ENCODE data around the gene ARVCF.

Gene ARVCF

GRCh38 chr22:19992921-19993355 lies 23.7 kb downstream of the ARVCF start:
- Histone ChIP-seq H3K36me3 (ENCODE audit: control insufficient read depth in 1 of 2, insufficient read depth in 2 of 2, low read length in 2 of 2) (no peaks in the 10 kb centered on the region), H3K9me3 (ENCODE audit: insufficient read depth, low read depth, low read length) (peaks cover 2% of the 10 kb centered on the region), H4K91ac (ENCODE audit: low read depth, low read length) (no peak overlapping the region), H2BK120ac (ENCODE audit: insufficient read depth, low read length, poor library complexity) (no peak overlapping the region), H3K9ac (ENCODE audit: low read length) (no peak overlapping the region), H3K4me3 (ENCODE audit: low read depth, low read length) (no peak overlapping the region), H3K27ac (ENCODE audit: low read depth, low read length) (no peak overlapping the region), H2AFZ (ENCODE audit: insufficient read depth, low read length, poor library complexity) (no peak overlapping the region), H3K4ac (ENCODE audit: low read depth, low read length) (no peak overlapping the region), H3K4me2 (ENCODE audit: low read length) (no peak overlapping the region), H4K8ac (ENCODE audit: low read depth, low read length) (no peak overlapping the region), H4K12ac (ENCODE audit: low read depth, low read length) (no peak overlapping the region), H3K79me1 (ENCODE audit: low read length) (no peaks in the 10 kb centered on the region), H3K23ac (ENCODE audit: low read length) (no peak overlapping the region), H3K4me1 (ENCODE audit: control insufficient read depth in 1 of 2, insufficient read depth in 2 of 2, low read length in 2 of 2) (no peaks in the 10 kb centered on the region), H3K79me2 (ENCODE audit: control insufficient read depth, insufficient read depth, low read length, poor library complexity) (no peaks in the 10 kb centered on the region), H2AK5ac (ENCODE audit: low read length) (no peak overlapping the region), H2BK5ac (ENCODE audit: low read depth, low read length, poor library complexity) (no peak overlapping the region), H3K14ac (ENCODE audit: low read length) (no peak overlapping the region), H3K27me3 (ENCODE audit: insufficient read depth, low read length) (no peaks in the 10 kb centered on the region), H3K18ac (ENCODE audit: low read length) (no peak overlapping the region), H2BK12ac (ENCODE audit: low read length) (no peak overlapping the region)
- no CpG with 5 or more reads among the region's 6 CpGs for WGBS (ENCODE audit: extremely low coverage, insufficient coverage, insufficient read length)
- DNase-seq: peak in 1 of 2 donors; percentile 35

- Histone ChIP-seq H4K12ac (ENCODE audit: low read depth, low read length) (no peak overlapping the region), H4K8ac (ENCODE audit: low read depth, low read length) (no peak overlapping the region), H3K79me1 (ENCODE audit: low read length) (no peaks in the 10 kb centered on the region), H2AK5ac (ENCODE audit: low read length) (no peak overlapping the region), H3K27me3 (ENCODE audit: insufficient read depth, low read length) (no peaks in the 10 kb centered on the region), H4K91ac (ENCODE audit: low read depth, low read length) (no peak overlapping the region), H3K9me3 (ENCODE audit: insufficient read depth, low read depth, low read length) (no peaks in the 10 kb centered on the region), H3K4ac (ENCODE audit: low read depth, low read length) (no peak overlapping the region), H2BK120ac (ENCODE audit: insufficient read depth, low read length, poor library complexity) (no peak overlapping the region), H2BK5ac (ENCODE audit: low read depth, low read length, poor library complexity) (no peak overlapping the region), H3K79me2 (ENCODE audit: control insufficient read depth, insufficient read depth, low read length, poor library complexity) (no peaks in the 10 kb centered on the region), H3K4me2 (ENCODE audit: low read length) (no peak overlapping the region), H2BK12ac (ENCODE audit: low read length) (no peak overlapping the region), H3K36me3 (ENCODE audit: control insufficient read depth in 1 of 2, insufficient read depth in 2 of 2, low read length in 2 of 2) (no peaks in the 10 kb centered on the region), H3K14ac (ENCODE audit: low read length) (no peak overlapping the region), H3K4me1 (ENCODE audit: control insufficient read depth in 1 of 2, insufficient read depth in 2 of 2, low read length in 2 of 2) (no peaks in the 10 kb centered on the region), H2AFZ (ENCODE audit: insufficient read depth, low read length, poor library complexity) (no peak overlapping the region), H3K9ac (ENCODE audit: low read length) (no peak overlapping the region), H3K18ac (ENCODE audit: low read length) (no peak overlapping the region), H3K27ac (ENCODE audit: low read depth, low read length) (no peak overlapping the region), H3K23ac (ENCODE audit: low read length) (no peak overlapping the region), H3K4me3 (ENCODE audit: low read depth, low read length) (no peak overlapping the region)
- DNase-seq: no peak
- no CpG with 5 or more reads among the region's 7 CpGs for WGBS (ENCODE audit: extremely low coverage, insufficient coverage, insufficient read length)
Observed at GRCh38 chr22:19992481-19992911, 24.1 kb downstream of the ARVCF start.

- Histone ChIP-seq H3K27me3 (ENCODE audit: insufficient read depth, low read length) (no peaks in the 10 kb centered on the region), H3K79me1 (ENCODE audit: low read length) (no peaks in the 10 kb centered on the region), H3K18ac (ENCODE audit: low read length) (no peak overlapping the region), H3K36me3 (ENCODE audit: control insufficient read depth in 1 of 2, insufficient read depth in 2 of 2, low read length in 2 of 2) (no peaks in the 10 kb centered on the region), H4K12ac (ENCODE audit: low read depth, low read length) (no peak overlapping the region), H3K23ac (ENCODE audit: low read length) (no peak overlapping the region), H3K4me3 (ENCODE audit: low read depth, low read length) (no peak overlapping the region), H3K79me2 (ENCODE audit: control insufficient read depth, insufficient read depth, low read length, poor library complexity) (peaks cover under 1% of the 10 kb centered on the region), H4K8ac (ENCODE audit: low read depth, low read length) (no peak overlapping the region), H2BK5ac (ENCODE audit: low read depth, low read length, poor library complexity) (no peak overlapping the region), H2AFZ (ENCODE audit: insufficient read depth, low read length, poor library complexity) (no peak overlapping the region), H3K4me2 (ENCODE audit: low read length) (no peak overlapping the region), H3K14ac (ENCODE audit: low read length) (no peak overlapping the region), H3K4ac (ENCODE audit: low read depth, low read length) (no peak overlapping the region), H2AK5ac (ENCODE audit: low read length) (no peak overlapping the region), H3K27ac (ENCODE audit: low read depth, low read length) (no peak overlapping the region), H4K91ac (ENCODE audit: low read depth, low read length) (no peak overlapping the region), H2BK120ac (ENCODE audit: insufficient read depth, low read length, poor library complexity) (no peak overlapping the region), H3K9ac (ENCODE audit: low read length) (no peak overlapping the region), H3K4me1 (ENCODE audit: control insufficient read depth in 1 of 2, insufficient read depth in 2 of 2, low read length in 2 of 2) (no peaks in the 10 kb centered on the region), H3K9me3 (ENCODE audit: insufficient read depth, low read depth, low read length) (no peaks in the 10 kb centered on the region), H2BK12ac (ENCODE audit: low read length) (no peak overlapping the region)
- no peak for DNase-seq
- no CpG with 5 or more reads among the region's 23 CpGs for WGBS (ENCODE audit: extremely low coverage, insufficient coverage, insufficient read length)
Observed at GRCh38 chr22:19991645-19992451, 24.8 kb downstream of the ARVCF start.

- H3K79me2 ChIP-seq (ENCODE audit: control insufficient read depth, insufficient read depth, low read length, poor library complexity): peaks cover 2% of the 10 kb centered on the region
- H3K4me1 ChIP-seq (ENCODE audit: control insufficient read depth in 1 of 2, insufficient read depth in 2 of 2, low read length in 2 of 2): peaks cover 4 to 5% of the 10 kb centered on the region in 2 experiments
Observed at GRCh38 chr22:19991395-19991644, 25.3 kb downstream of the ARVCF start.

More at GRCh38 chr22:19991395-19991644, 25.3 kb downstream of the ARVCF start:
- DNase-seq: no peak
- H4K91ac ChIP-seq (ENCODE audit: low read depth, low read length): no peak overlapping the region
- no peak overlapping the region for H4K12ac ChIP-seq (ENCODE audit: low read depth, low read length)
- H3K27me3 ChIP-seq (ENCODE audit: insufficient read depth, low read length): no peaks in the 10 kb centered on the region
- no peak overlapping the region for H2AK5ac ChIP-seq (ENCODE audit: low read length)
- H3K4me2 ChIP-seq (ENCODE audit: low read length): no peak overlapping the region
- no peak overlapping the region for H3K9ac ChIP-seq (ENCODE audit: low read length)
- no peak overlapping the region for H3K14ac ChIP-seq (ENCODE audit: low read length)
- H4K8ac ChIP-seq (ENCODE audit: low read depth, low read length): no peak overlapping the region
- H2AFZ ChIP-seq (ENCODE audit: insufficient read depth, low read length, poor library complexity): no peak overlapping the region
- no peak overlapping the region for H2BK12ac ChIP-seq (ENCODE audit: low read length)
- no peak overlapping the region for H3K4me3 ChIP-seq (ENCODE audit: low read depth, low read length)
- no peak overlapping the region for H2BK120ac ChIP-seq (ENCODE audit: insufficient read depth, low read length, poor library complexity)
- H3K4ac ChIP-seq (ENCODE audit: low read depth, low read length): no peak overlapping the region
- H3K23ac ChIP-seq (ENCODE audit: low read length): no peak overlapping the region
- no peak overlapping the region for H3K18ac ChIP-seq (ENCODE audit: low read length)
- no peak overlapping the region for H3K27ac ChIP-seq (ENCODE audit: low read depth, low read length)
- no peaks in the 10 kb centered on the region for H3K79me1 ChIP-seq (ENCODE audit: low read length)
- no peaks in the 10 kb centered on the region for H3K36me3 ChIP-seq (ENCODE audit: control insufficient read depth in 1 of 2, insufficient read depth in 2 of 2, low read length in 2 of 2)
- H2BK5ac ChIP-seq (ENCODE audit: low read depth, low read length, poor library complexity): no peak overlapping the region
- no peaks in the 10 kb centered on the region for H3K9me3 ChIP-seq (ENCODE audit: insufficient read depth, low read depth, low read length)
